ENCODE measurements around the gene CFAP57.

The CFAP57 gene

DNA sequence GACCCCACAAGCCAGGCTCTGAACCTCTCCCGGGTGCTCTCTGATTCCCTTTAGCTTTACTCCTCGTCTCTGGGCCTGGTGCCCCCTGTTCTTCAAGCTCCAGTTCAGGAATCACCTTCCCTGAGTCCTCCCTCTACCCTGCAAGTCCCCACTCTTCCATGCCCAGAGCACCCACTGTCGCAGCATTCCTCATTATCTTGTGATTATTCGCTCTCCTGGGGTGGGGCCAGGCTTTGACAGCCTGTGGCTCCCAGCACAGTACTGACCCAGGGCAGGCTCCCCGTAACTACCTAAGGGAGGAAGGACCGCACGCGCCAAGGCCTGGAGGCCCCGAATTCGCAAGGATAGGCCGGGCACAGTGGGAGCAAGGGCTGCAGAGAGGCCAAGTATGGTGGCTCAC, 114.0 kb downstream of the CFAP57 start:
- Histone ChIP-seq H3K4me3 (ENCODE audit: insufficient read length, low read depth) (no peak overlapping the region), H3K27me3 (ENCODE audit: insufficient read depth, insufficient read length) (no peaks in the 10 kb centered on the region), H3K9me3 (ENCODE audit: insufficient read depth, low read length) (no peaks in the 10 kb centered on the region), H3K36me3 (ENCODE audit: insufficient read depth, insufficient read length, low read length) (no peaks in the 10 kb centered on the region), H3K4me1 (ENCODE audit: insufficient read depth, insufficient read length) (peaks cover 11% of the 10 kb centered on the region), H3K9ac (ENCODE audit: insufficient read length, low read depth) (no peak overlapping the region)
- DNase-seq (ENCODE audit: low read depth, low spot score), result no peak
- TF ChIP-seq ZNF274 (IDR thresholded peaks at IDR 0.05; ENCODE audit: low read depth, low read length), result no peak
- TF ChIP-seq YY1 (IDR thresholded peaks at IDR 0.05; ENCODE audit: insufficient read depth, insufficient read length), result no peak
- no peak for TF ChIP-seq SUZ12 (IDR thresholded peaks at IDR 0.05; ENCODE audit: extremely low read depth, insufficient read depth, insufficient read length)

DNA sequence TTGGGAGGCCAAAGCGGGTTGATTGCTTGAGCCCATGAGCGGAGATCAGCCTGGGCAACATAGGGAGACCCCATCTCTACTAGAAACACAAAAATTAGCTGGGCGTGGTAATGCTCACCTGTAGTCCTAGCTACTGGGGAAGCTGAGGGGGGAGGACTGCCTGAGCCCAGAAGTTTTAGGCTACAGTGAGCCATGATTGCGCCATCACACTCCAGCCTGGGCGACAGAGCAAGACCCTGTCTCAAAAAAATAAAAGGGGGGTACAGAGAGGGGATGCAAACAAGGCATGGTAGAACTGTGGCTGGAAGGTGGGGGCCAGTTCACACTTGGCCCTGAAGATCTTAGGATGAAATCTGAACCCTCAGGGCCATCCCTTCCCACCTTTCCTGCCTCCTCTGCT, 114.4 kb downstream of the CFAP57 start:
- TF ChIP-seq ZNF274 (IDR thresholded peaks at IDR 0.05; ENCODE audit: low read depth, low read length) (no peak), SUZ12 (IDR thresholded peaks at IDR 0.05; ENCODE audit: extremely low read depth, insufficient read depth, insufficient read length) (no peak)
- H3K4me1 ChIP-seq (ENCODE audit: insufficient read depth, insufficient read length), result peaks cover 10% of the 10 kb centered on the region

GRCh38 chr1:43288058-43288784, 116.1 kb downstream of the CFAP57 start:
- no peak for TF ChIP-seq SUZ12 (IDR thresholded peaks at IDR 0.05; ENCODE audit: extremely low read depth, insufficient read depth, insufficient read length)
- TF ChIP-seq YY1 (IDR thresholded peaks at IDR 0.05; ENCODE audit: insufficient read depth, insufficient read length), result no peak
- TF ChIP-seq ZNF274 (IDR thresholded peaks at IDR 0.05; ENCODE audit: low read depth, low read length), result no peak
- Histone ChIP-seq H3K9ac (ENCODE audit: insufficient read length, low read depth) (no peak overlapping the region), H3K4me1 (ENCODE audit: insufficient read depth, insufficient read length) (peaks cover 10% of the 10 kb centered on the region), H3K9me3 (ENCODE audit: insufficient read depth, low read length) (no peaks in the 10 kb centered on the region), H3K36me3 (ENCODE audit: insufficient read depth, insufficient read length, low read length) (no peaks in the 10 kb centered on the region), H3K27me3 (ENCODE audit: insufficient read depth, insufficient read length) (no peaks in the 10 kb centered on the region), H3K4me3 (ENCODE audit: insufficient read length, low read depth) (no peak overlapping the region)
- no peak for DNase-seq (ENCODE audit: low read depth, low spot score)

More for the DNA sequence above, 114.4 kb downstream of the CFAP57 start:
- H3K4me3 ChIP-seq (ENCODE audit: insufficient read length, low read depth), result no peak overlapping the region
- H3K9me3 ChIP-seq (ENCODE audit: insufficient read depth, low read length), result no peaks in the 10 kb centered on the region
- H3K9ac ChIP-seq (ENCODE audit: insufficient read length, low read depth), result no peak overlapping the region
- no peaks in the 10 kb centered on the region for H3K27me3 ChIP-seq (ENCODE audit: insufficient read depth, insufficient read length)
- no peak for DNase-seq (ENCODE audit: low read depth, low spot score)
- H3K36me3 ChIP-seq (ENCODE audit: insufficient read depth, insufficient read length, low read length), result no peaks in the 10 kb centered on the region

DNA sequence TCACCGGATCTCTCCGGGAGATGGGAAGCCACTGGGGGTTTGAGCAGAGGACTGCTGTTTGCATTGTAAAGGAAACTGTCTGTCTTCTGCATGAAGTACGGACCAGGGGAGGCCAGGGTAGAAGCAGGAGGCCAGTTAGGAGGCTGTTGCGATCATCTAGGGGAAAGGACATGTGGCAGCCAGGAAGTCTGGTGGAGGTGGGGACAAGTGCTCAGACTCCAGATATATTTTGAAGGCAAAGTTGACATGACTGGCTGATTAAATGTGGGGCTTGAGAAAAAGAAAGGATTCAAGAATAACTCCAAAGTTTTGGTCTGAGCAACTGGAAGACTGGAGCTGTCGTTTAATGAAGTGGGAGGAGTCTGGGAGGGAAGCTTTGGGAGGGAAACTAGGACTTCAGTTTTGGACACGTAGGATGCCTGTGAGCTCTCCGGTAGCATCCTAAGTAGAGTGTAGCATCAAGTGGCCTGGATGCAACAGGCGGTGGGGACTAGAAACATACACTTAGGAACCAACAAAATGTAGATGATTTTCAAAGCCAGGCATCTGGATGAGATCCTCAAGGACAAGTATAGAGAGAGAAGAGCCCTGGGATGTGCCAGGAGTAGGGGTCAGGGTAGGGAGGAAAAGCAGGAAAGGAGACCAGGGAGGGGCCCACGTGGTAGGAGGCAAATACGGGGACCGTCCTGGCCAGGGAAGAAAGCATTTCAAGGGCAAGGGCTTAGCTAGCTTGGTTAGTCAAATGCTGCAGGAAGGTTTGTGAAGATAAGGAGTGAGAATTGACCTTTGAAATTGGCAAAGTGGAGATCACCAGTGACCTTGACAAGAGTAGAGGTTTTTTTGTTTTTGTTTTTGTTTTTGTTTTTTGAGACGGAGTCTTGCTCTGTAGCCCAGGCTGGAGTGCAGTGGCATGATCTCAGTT, 116.9 kb downstream of the CFAP57 start:
- Histone ChIP-seq H3K9me3 (ENCODE audit: insufficient read depth, low read length) (no peaks in the 10 kb centered on the region), H3K36me3 (ENCODE audit: insufficient read depth, insufficient read length, low read length) (no peaks in the 10 kb centered on the region), H3K4me1 (ENCODE audit: insufficient read depth, insufficient read length) (peaks cover 10% of the 10 kb centered on the region), H3K9ac (ENCODE audit: insufficient read length, low read depth) (no peak overlapping the region), H3K27me3 (ENCODE audit: insufficient read depth, insufficient read length) (no peaks in the 10 kb centered on the region), H3K4me3 (ENCODE audit: insufficient read length, low read depth) (no peak overlapping the region)
- DNase-seq (ENCODE audit: low read depth, low spot score), result no peak
- TF ChIP-seq ZNF274 (IDR thresholded peaks at IDR 0.05; ENCODE audit: low read depth, low read length) (no peak), SUZ12 (IDR thresholded peaks at IDR 0.05; ENCODE audit: extremely low read depth, insufficient read depth, insufficient read length) (no peak), YY1 (IDR thresholded peaks at IDR 0.05; ENCODE audit: insufficient read depth, insufficient read length) (no peak)

DNA sequence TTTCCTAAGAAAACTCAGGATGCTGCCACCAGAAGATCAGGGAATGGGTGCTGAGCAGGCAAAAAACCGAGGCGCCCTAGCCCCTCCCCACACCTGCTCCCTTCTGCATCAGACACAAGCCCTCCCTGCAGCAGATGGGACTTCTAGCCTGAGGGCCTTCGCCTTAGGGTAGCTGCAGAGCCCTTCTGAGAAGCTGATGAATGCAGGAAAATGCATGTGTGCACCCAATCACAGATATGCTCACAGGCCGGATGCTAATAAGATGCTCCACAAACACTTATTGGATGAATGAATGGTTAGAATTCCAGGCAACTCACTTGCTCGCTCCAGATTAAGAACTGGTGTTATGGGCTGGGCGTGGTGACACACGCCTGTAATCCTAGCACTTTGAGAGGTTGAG, 120.1 kb downstream of the CFAP57 start:
- TF ChIP-seq ZNF274 (IDR thresholded peaks at IDR 0.05; ENCODE audit: low read depth, low read length), result no peak
- TF ChIP-seq SUZ12 (IDR thresholded peaks at IDR 0.05; ENCODE audit: extremely low read depth, insufficient read depth, insufficient read length), result no peak
- TF ChIP-seq YY1 (IDR thresholded peaks at IDR 0.05; ENCODE audit: insufficient read depth, insufficient read length), result no peak
- no peaks in the 10 kb centered on the region for H3K36me3 ChIP-seq (ENCODE audit: insufficient read depth, insufficient read length, low read length)
- no peaks in the 10 kb centered on the region for H3K27me3 ChIP-seq (ENCODE audit: insufficient read depth, insufficient read length)
- H3K4me3 ChIP-seq (ENCODE audit: insufficient read length, low read depth), result no peak overlapping the region
- no peaks in the 10 kb centered on the region for H3K9me3 ChIP-seq (ENCODE audit: insufficient read depth, low read length)
- peaks cover 2% of the 10 kb centered on the region for H3K4me1 ChIP-seq (ENCODE audit: insufficient read depth, insufficient read length)
- H3K9ac ChIP-seq (ENCODE audit: insufficient read length, low read depth), result no peak overlapping the region
- DNase-seq (ENCODE audit: low read depth, low spot score), result no peak

DNA sequence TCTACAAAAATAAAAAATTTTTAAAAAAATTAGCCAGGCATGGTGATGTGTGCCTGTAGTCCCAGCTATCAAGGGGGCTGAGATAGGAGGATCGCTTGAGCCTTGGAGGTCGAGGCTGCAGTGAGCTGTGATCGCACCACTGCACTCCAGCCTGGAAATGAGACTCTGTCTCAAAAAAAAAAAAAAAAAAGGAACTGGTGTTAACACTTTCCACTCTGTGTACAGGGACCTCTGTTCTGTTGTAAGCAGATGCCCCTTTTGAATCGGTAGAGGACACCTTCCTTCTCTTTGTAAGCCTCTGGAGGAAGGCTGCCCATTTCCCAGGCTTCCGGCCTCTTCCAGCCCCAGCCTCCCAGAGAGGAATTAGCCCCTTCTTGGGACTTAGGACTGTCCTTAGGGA, 120.5 kb downstream of the CFAP57 start:
- no peak for DNase-seq (ENCODE audit: low read depth, low spot score)
- no peak for TF ChIP-seq YY1 (IDR thresholded peaks at IDR 0.05; ENCODE audit: insufficient read depth, insufficient read length)
- no peak for TF ChIP-seq SUZ12 (IDR thresholded peaks at IDR 0.05; ENCODE audit: extremely low read depth, insufficient read depth, insufficient read length)
- TF ChIP-seq ZNF274 (IDR thresholded peaks at IDR 0.05; ENCODE audit: low read depth, low read length), result no peak
- Histone ChIP-seq H3K27me3 (ENCODE audit: insufficient read depth, insufficient read length) (no peaks in the 10 kb centered on the region), H3K4me1 (ENCODE audit: insufficient read depth, insufficient read length) (peaks cover 2% of the 10 kb centered on the region), H3K36me3 (ENCODE audit: insufficient read depth, insufficient read length, low read length) (no peaks in the 10 kb centered on the region), H3K4me3 (ENCODE audit: insufficient read length, low read depth) (no peak overlapping the region), H3K9me3 (ENCODE audit: insufficient read depth, low read length) (no peaks in the 10 kb centered on the region), H3K9ac (ENCODE audit: insufficient read length, low read depth) (no peak overlapping the region)

DNA sequence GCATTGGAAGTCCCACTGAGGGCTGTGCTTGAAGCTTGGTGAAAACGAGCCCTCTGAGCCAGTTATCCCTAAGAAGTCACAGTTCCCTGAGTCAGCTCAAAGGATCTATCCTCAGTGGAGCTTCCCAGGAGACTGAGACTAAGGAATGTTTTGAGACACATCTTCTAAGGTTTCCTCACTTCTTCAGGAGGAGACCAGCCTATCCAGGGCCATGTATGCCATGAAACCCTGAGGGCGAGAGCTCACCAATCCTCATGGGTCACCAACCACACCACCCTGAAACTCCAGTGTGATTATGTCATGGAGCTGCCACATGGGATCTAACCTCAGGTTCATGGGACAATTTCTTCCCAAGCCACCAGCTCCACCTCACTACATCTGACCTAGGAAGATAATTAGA, 121.0 kb downstream of the CFAP57 start:
- TF ChIP-seq SUZ12 (IDR thresholded peaks at IDR 0.05; ENCODE audit: extremely low read depth, insufficient read depth, insufficient read length) (no peak), ZNF274 (IDR thresholded peaks at IDR 0.05; ENCODE audit: low read depth, low read length) (no peak), YY1 (IDR thresholded peaks at IDR 0.05; ENCODE audit: insufficient read depth, insufficient read length) (no peak)
- H3K9ac ChIP-seq (ENCODE audit: insufficient read length, low read depth), result no peak overlapping the region
- H3K4me3 ChIP-seq (ENCODE audit: insufficient read length, low read depth), result no peak overlapping the region
- no peak for DNase-seq (ENCODE audit: low read depth, low spot score)
- no peaks in the 10 kb centered on the region for H3K27me3 ChIP-seq (ENCODE audit: insufficient read depth, insufficient read length)
- no peaks in the 10 kb centered on the region for H3K9me3 ChIP-seq (ENCODE audit: insufficient read depth, low read length)
- peaks cover 2% of the 10 kb centered on the region for H3K4me1 ChIP-seq (ENCODE audit: insufficient read depth, insufficient read length)
- H3K36me3 ChIP-seq (ENCODE audit: insufficient read depth, insufficient read length, low read length), result no peaks in the 10 kb centered on the region
